ENCODE measurements around the gene INSYN1.

DNA sequence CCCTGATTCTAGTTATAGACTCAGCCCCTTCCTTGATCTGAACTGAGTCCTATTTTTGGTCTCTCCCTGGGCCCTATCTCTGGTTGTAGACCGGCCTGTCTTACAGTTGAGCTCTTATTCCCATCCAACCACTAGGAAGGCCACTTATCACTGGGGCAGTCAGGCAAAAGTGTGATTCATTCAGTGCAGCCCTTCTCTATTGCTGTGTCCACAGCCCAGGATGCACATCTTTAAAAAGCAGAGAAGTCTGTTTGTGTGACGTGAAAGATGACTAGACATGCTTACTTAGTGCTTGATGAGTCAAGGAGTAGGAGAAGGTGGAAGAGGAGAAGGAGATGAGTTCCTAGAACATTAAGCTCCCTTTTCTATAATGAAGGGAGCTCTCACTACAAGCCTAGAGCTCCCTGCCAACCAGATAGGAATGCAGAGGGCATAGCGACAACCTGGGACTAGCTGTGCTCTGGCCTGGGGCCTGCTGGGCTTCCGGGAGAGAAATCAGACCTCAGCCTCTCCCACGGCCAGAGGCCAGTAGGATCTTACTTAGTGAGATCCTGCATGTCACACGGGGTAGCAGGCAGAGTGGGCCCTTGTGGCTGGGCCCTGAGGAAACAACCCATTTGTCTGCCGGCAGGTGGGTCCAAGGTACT lies 25.7 kb downstream of the INSYN1 start:
- TF ChIP-seq, protein P1, sequence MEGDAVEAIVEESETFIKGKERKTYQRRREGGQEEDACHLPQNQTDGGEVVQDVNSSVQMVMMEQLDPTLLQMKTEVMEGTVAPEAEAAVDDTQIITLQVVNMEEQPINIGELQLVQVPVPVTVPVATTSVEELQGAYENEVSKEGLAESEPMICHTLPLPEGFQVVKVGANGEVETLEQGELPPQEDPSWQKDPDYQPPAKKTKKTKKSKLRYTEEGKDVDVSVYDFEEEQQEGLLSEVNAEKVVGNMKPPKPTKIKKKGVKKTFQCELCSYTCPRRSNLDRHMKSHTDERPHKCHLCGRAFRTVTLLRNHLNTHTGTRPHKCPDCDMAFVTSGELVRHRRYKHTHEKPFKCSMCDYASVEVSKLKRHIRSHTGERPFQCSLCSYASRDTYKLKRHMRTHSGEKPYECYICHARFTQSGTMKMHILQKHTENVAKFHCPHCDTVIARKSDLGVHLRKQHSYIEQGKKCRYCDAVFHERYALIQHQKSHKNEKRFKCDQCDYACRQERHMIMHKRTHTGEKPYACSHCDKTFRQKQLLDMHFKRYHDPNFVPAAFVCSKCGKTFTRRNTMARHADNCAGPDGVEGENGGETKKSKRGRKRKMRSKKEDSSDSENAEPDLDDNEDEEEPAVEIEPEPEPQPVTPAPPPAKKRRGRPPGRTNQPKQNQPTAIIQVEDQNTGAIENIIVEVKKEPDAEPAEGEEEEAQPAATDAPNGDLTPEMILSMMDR (IDR thresholded peaks at IDR 0.05) = no peak
- TF ChIP-seq POLR2AphosphoS5 (IDR thresholded peaks at IDR 0.05) = no peak
